ENCODE measurements around the gene ARHGAP10. TPM values are rescaled to one million over a fixed set of nuclear protein-coding genes. Genes with fewer than 3 reads are reported as not detected.
"Not testable (repeated sequence)": the region's sequence is repeated elsewhere in the genome, so short reads cannot be mapped to it uniquely, and the experiment has no call there.

The ARHGAP10 gene
- total RNA-seq, 1 donor from 2014 or later, result 10.9 TPM

DNA sequence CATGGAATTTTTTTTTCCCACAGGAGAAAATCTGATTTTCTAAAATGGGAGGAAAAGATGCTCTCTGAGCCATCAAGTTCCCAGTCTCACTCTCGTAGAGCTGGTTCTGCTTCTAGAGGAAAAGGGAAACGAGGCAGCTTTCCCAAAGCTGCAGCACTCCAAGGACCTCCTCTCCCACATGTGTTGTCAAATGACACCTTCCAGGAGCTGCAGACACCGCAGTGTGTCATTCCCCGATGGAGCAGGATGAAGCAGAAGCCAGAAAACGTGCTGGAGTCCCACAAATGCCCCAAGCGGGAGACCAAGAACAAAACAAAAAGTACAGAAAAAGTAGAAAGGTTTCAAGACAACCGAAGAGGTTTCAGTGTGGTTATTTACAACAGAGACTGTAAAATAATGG, 348.1 kb downstream of the ARHGAP10 start:
- H3K4me3 ChIP-seq (ENCODE audit: low read depth, low read length), result no peak overlapping the region
- DNase-seq (ENCODE audit: low read depth), result no peak
- TF ChIP-seq, protein P1, sequence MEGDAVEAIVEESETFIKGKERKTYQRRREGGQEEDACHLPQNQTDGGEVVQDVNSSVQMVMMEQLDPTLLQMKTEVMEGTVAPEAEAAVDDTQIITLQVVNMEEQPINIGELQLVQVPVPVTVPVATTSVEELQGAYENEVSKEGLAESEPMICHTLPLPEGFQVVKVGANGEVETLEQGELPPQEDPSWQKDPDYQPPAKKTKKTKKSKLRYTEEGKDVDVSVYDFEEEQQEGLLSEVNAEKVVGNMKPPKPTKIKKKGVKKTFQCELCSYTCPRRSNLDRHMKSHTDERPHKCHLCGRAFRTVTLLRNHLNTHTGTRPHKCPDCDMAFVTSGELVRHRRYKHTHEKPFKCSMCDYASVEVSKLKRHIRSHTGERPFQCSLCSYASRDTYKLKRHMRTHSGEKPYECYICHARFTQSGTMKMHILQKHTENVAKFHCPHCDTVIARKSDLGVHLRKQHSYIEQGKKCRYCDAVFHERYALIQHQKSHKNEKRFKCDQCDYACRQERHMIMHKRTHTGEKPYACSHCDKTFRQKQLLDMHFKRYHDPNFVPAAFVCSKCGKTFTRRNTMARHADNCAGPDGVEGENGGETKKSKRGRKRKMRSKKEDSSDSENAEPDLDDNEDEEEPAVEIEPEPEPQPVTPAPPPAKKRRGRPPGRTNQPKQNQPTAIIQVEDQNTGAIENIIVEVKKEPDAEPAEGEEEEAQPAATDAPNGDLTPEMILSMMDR (conservative IDR thresholded peaks at IDR 0.05; ENCODE audit: low read depth, low read length), result no peak

DNA sequence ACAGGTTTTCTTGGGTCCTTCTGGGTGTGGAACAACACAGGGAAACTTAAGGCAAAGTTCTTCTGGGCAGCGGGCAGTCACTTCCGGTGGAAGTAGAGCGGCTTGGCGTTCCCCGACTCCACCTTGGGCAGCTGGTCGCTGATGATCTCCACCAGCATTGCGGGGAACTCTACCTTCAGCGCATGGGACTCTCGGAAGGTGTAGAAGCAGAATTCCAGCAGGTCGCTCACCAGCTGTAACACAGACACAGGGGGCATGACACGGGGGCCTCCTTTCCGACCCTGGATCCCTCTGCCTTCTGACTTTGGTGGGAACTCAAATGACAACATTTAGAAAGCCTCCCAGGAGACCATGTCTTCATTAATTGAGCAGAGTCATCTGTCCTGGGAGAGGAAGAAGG, 349.4 kb downstream of the ARHGAP10 start:
- no peak for DNase-seq (ENCODE audit: low read depth)
- TF ChIP-seq, protein P1 (conservative IDR thresholded peaks at IDR 0.05; ENCODE audit: low read depth, low read length), result no peak
- no peak overlapping the region for H3K4me3 ChIP-seq (ENCODE audit: low read depth, low read length)

DNA sequence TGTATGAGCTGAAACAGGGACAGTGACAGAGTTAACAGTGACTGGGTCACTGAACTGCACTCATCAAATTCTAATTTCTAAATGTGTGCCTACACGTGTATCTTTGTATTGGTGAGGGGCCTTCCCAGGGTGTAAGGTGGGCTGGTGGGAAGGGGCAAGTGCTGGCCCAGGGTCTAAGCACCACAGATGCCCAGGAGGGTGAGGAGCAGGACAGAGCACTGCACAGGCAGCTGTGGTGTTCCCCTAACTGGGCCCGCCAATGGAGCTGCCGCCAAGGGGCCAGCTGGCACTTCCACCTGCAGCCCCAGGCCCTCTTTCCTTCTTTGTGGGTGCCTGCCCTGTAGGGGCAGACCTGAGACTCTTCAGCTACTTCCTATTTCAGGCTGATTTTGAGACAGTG, 349.9 kb downstream of the ARHGAP10 start:
- TF ChIP-seq, protein P1 (conservative IDR thresholded peaks at IDR 0.05; ENCODE audit: low read depth, low read length), result no peak
- DNase-seq (ENCODE audit: low read depth), result no peak
- H3K4me3 ChIP-seq (ENCODE audit: low read depth, low read length), result no peak overlapping the region

DNA sequence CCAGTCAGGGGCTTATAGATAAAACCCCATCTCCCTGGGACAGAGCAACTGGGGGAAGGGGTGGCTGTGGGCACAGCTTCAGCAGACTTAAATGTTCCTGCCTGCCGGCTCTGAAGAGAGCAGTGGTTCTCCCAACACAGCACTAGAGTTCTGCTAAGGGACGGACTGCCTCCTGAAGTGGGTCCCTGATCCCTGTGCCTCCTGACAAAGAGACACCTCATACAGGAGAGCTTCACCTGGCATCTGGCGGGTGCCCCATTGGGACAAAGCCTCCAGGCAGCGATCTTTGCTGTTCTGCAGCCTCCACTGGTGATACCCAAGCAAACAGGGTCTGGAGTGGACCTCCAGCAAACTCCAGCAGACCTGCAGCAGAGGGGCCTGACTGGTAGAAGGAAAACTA, 351.2 kb downstream of the ARHGAP10 start:
- not testable (repeated sequence) for H3K4me3 ChIP-seq (ENCODE audit: low read depth, low read length); DNase-seq (ENCODE audit: low read depth)

DNA sequence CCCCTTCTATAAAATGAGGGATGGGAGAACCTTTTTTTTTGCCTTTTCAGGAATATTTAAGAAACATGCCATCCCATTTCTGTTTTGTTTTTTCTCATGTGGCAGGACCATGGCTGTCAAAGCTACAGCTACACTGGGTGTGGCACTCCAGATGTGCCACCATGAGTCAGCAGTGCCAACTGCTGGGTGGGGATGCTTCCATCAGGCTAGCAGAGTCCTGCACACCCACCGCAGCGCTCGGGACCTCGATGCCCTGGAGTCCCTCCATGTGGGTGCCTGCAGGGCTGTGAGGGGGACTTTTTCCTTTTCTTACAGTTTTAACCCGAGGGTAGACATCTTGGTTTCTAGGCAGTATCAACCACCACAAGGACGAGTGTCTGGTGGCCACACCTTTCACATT, 357.7 kb downstream of the ARHGAP10 start:
- TF ChIP-seq, protein P1 (conservative IDR thresholded peaks at IDR 0.05; ENCODE audit: low read depth, low read length), result no peak
- no peak overlapping the region for H3K4me3 ChIP-seq (ENCODE audit: low read depth, low read length)
- DNase-seq (ENCODE audit: low read depth), result no peak

DNA sequence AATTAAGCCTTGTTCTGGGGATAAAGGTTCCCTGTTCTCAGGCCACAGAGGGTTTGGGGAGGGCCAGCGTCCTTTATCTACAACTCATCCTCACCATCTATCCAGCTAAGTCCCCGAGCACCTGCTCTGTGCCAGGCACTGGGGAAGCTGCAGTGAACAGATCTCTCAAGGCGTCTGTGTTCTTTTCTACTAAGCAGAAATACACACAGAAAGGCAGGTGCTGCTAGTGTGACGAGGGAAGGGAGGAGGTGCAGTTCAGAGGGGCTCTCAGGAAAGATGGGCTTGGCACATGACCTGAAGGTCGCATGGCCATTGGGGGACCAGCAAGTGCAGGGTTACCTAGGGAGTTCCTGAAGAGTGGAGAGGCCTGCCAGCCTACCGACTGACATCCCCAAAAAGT, 358.1 kb downstream of the ARHGAP10 start:
- TF ChIP-seq, protein P1 (conservative IDR thresholded peaks at IDR 0.05; ENCODE audit: low read depth, low read length), result no peak
- H3K4me3 ChIP-seq (ENCODE audit: low read depth, low read length), result no peak overlapping the region
- no peak for DNase-seq (ENCODE audit: low read depth)

DNA sequence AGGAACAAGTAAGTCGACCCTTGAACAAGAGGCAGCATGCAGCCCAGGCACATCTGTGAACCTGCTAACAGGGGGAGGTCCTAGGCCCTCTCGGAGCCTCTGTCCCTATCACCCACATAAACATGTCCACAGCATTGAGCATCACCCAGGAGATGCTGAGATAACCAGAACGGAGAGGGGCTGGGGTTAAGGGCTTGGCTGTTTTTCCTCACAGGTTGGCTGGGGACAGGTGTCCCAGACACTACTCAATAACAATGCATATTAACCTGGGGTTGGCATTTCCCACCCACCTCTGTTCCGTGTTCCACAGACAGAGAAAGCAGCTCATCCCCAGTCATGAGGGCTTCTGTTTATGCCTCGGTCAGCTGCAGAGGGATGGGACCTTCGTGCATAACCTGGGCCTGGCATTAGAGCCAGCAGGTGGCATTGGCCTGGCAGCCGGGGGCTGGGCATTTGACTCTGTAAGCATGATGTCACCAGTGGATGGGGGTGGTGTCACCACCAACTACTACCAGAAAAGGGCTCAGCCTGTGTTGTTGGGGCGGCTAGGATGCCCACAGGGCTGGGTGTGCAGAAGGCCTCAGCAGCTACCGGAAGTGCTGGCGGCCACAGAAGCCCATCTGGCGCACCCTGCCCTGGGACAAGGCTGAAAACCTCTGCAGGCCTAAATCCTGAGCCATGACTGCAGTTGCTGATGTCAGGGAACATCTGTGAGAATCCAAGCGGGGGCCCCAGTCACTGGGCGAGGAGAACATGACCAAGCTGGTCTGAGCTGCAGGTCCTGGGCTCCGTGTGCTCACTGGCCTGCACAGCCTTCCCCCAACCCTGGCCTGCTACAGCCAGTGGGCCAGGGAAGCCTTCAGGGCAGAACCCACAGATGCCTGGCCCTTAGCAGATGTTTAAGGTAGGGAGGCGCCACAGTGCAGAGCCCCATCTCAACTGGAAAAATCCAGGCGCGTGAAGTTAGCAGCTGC, 358.9 kb downstream of the ARHGAP10 start:
- TF ChIP-seq, protein P1 (conservative IDR thresholded peaks at IDR 0.05; ENCODE audit: low read depth, low read length), result no peak
- H3K4me3 ChIP-seq (ENCODE audit: low read depth, low read length), result no peak overlapping the region
- no peak for DNase-seq (ENCODE audit: low read depth)

All from epithelial cell of proximal tubule (primary cell).